ENCODE data around the gene ADI1. TPM values are rescaled to one million over a fixed set of nuclear protein-coding genes. Genes with fewer than 3 reads are reported as not detected.
"Not testable (repeated sequence)": the region's sequence is repeated elsewhere in the genome, so short reads cannot be mapped to it uniquely, and the experiment has no call there.

The ADI1 gene
- polyA plus RNA-seq, 1 donor: 63.2 TPM

DNA sequence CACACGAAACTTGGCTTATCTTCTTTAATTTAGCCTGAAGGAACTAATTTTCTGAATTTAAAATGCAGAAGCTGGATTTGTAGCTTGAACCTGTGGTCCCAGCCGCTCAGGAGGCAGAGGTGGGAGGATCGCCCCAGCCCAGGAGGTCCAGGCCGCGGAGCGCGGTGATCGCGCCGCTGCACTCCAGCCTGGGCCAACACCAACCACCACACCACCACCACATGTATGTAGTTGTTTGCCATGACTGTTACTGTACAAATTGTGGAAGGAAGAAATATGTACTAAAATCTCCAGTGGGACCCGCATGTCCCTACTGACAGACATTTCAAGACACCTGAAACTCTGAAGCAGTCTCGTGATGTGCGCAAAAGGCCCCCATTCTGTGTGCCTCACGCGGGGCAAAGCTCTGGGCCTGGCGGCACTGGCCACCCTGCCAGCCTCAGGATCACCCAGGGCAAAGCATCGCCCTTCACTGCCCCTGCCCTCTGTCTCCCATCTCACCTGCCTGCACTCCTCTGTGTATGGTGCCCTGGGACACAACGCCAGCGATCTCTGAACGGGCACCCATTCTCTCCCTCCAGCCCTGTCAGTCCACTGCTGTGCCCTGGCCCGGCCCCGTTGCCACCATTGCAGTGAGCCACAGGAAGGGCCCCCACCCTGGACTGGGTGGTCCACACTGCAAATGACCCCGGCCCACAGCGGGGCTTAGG, 10.1 kb upstream of the ADI1 start:
- no peak for DNase-seq (ENCODE audit: low read depth)

- DNase-seq (ENCODE audit: low read depth): no peak
Observed at GRCh38 chr2:3527886-3528785, 8.8 kb upstream of the ADI1 start.

GRCh38 chr2:3526871-3527270, 7.5 kb upstream of the ADI1 start:
- no peak for DNase-seq (ENCODE audit: low read depth)

DNA sequence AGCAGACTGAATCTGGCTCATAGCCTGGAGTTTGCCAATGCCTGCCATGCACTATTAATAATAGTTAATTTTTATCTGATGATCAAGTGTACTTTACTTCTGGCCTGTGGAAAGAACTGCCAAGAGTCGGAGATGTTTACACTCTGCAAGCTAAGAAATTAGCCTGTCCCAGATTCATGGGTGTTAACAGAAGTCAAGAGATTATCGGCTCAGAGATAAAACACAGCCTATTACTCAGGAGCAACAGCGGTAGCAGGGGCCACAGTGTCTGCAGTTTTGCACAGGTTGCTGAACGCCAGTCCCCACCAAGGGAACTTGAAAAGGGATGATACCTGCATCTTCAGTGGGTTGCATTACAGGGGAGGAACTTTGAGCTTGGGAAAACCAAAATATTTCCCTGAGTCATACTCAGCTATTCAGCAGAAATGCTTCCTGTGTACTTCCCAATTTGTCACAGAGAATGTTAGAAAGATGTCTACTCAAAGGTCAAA, 4.3 kb upstream of the ADI1 start:
- no peak for DNase-seq (ENCODE audit: low read depth)

GRCh38 chr2:3522961-3523421, 3.7 kb upstream of the ADI1 start:
- no peak for DNase-seq (ENCODE audit: low read depth)

DNA sequence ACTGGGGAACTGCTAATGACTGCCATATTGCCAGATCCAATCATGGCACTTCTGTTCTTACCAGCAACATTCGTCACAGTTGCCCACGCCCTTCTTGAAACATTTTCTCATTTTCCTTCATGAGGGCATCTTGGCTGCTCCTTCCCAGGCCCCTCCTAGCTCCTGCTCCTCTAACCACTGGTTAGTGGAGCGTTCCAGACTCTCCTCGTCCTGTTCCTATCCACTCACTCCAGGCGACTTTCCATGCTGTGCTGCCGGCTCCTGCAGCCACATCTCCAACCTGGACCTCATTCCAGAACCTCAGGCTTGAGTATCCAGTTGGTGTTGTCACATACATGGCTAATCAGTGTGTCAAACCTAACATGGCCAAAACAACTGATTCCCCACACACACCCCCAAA, 1.3 kb upstream of the ADI1 start:
- DNase-seq (ENCODE audit: low read depth): no peak

- peak; percentile 96 for DNase-seq (ENCODE audit: low read depth)
Observed at GRCh38 chr2:3518496-3519254, 656 bp downstream of the ADI1 start.

DNA sequence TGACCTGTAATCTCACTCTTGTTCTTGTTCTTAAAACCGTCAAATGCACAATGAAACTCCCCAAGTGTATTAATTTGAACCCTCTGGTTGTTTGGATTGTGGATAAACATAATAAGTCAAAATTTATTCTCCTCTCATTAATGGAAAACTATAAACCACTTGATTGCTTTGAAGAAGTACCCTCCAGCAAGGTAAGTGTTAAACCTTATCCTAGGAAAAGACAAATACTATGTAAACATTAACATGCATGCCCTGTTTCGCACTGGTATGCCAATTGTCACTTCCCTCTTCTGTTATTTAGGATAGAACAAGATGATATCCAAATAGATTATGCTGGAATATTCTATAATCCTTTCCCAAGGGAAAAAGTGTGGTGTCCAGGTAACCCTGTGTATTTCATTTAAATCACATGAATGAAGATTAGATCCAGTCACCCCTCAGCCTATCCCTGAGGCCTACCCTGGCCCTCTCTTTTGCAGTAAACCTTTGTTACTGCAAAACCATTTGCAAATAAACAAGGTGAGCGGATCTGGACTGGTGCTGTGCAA, 1.3 kb downstream of the ADI1 start:
- DNase-seq (ENCODE audit: low read depth): no peak

GRCh38 chr2:3516831-3517230, 2.5 kb downstream of the ADI1 start:
- no peak for DNase-seq (ENCODE audit: low read depth)

DNA sequence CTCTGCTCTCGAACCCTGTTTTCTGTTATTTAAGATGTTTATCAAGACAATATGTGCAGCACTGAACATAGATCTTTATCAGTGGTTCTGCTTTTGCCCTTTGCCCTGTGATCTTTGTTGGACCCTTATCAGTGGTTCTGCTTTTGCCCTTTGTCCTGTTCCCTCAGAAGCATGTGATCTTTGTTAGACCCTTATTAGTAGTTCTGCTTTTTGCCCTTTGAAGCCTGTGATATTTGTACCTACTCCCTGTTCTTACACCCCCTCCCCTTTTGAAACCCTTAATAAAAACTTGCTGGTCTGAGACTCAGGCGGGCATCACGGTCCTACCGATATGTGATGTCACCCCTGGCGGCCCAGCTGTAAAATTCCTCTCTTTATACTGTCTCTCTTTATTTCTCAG, 3.9 kb downstream of the ADI1 start:
- DNase-seq (ENCODE audit: low read depth): not testable (repeated sequence)

DNA sequence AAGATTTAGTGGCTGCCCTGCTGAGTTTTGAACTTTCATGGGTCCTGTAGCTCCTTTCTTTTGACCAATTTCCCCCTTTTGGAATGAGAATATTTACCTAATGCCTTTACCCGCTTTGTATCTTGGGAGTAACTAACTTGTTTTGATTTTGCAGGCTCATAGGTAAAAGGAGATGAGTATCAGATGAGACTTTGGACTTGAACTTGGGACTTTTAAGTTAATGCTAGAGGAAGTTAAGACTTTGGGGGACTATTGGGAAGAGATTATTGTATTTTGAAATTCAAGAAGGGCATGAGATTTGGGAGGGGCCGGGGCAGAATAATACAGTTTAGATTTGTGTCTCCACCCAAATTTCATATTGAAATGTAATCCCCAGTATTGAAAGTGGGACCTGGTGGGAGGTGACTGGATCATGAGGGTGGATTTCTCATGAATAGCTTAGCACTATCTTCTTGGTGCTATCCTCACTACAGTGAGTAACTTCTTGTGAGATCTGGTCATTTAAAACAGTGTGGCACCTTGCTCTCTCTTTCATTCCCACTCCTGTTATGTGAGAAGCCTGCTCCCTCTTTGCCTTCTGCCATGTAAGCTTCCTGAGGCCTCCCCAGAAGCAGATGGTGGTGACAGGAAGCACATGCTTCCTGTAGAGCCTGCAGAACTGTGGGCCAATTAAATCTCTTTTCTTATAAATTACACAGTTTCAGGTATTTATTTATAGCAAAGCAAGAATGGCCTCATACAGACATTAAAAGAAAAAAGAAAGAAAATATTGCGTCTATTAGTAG, 6.1 kb downstream of the ADI1 start:
- DNase-seq (ENCODE audit: low read depth): no peak

GRCh38 chr2:3512086-3512485, 7.2 kb downstream of the ADI1 start:
- no peak for DNase-seq (ENCODE audit: low read depth)

DNA sequence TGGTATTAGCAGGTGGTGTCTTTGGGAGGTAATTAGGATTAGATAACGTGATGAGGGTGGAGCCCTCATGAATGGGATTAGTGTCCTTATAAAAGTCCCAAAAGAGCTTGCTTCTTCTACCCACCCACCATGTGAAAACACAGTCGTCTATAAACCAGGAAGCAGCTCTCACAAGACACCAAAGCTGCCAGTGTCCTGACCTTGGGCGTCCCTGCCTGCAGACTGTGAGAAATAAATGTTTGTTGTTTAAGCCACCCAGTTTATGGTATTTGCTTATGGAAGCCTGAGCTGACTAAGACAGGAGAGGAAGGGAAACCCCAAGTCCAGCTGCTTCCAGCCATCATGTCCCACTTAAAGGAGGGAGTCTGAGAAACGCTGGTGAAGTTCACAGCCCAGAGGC, 13.6 kb downstream of the ADI1 start:
- no peak for DNase-seq (ENCODE audit: low read depth)

- no peak for DNase-seq (ENCODE audit: low read depth)
Observed at GRCh38 chr2:3504741-3505140, 14.6 kb downstream of the ADI1 start.

DNA sequence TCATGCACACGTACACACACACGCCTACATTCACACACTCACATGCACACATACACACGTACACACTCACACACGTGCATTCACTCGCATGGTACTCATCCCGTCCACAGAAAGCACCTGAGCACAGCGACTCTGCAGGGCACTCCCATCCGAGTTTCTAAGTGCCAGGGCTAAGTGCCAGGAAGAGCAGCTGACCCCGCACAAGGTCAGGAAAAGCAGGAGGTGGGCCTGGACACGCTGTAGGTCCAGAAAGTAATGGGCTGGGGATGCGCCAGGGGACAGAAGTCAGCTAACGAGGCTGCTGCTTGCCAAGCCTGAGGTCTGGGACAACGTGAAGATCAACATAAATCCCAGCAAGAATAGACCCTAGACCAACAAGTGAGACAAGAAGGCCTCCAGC, 15.8 kb downstream of the ADI1 start:
- no peak for DNase-seq (ENCODE audit: low read depth)

DNA sequence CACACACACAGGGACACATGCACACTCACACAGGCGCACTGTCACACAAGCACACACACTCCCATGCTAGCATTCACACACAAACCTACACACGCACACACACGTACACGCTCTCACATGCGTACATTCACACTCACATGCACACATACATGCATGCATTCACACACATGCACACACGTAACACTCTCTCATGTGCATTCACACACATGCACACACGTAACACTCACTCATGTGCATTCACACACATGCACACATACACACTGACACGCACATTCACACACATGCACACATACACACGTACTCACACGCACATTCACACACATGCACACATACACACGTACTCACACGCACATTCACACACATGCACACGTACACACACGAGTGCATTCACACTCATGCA, 16.3 kb downstream of the ADI1 start:
- DNase-seq (ENCODE audit: low read depth): no peak

GRCh38 chr2:3500326-3500899, 18.9 kb downstream of the ADI1 start:
- no peak for DNase-seq (ENCODE audit: low read depth)

- no peak for DNase-seq (ENCODE audit: low read depth)
Observed at GRCh38 chr2:3498783-3499394, 20.4 kb downstream of the ADI1 start.

DNA sequence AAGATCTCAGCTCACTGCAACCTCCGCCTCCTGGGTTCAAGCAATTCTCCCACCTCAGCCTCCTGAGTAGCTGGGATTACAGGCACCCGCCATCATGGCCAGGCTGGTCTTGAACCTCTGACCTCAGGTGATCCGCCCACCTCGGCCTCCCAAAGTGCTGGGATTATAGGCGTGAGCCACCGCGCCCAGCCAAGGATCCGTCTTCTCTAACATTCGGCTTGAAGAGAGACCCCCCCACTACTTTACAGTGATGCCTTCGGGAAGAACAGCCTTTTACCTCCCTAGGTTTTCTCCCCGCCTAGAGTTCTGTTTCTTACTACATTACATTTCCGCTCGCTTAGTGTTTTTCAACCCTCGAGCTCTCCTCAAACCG, 22.6 kb downstream of the ADI1 start:
- not testable (repeated sequence) for DNase-seq (ENCODE audit: low read depth)

DNA sequence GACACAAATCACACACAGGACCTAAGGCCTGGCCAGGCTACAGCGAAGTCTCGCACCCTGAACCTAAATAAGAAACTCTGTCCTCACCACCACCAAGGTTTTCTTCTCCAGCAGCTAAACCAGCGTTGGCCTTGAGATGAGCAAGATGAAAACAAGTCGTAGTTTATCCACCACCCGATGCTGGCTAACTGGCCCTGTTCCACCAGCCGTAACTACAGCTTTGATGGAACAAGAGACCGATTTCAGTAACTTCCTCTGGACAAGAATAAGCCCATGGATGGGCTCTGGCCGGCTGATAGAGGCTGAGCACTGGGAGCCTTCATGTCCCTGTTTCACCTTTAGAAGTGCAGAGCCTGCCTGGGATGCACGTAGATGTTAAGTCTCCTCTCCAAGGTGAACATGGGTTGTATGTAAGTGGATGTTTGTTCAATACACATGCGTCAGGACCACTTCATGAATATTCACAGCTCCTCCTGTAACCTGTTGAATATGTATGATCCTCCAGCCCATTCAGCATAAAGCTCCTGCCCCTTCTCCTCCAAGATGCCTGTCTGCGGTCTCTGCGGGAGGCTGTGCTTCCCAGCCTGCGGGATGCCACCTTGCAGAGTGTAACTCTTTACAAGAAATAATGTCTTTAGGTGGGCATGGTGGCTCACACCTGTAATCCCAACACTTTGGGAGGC, 24.2 kb downstream of the ADI1 start:
- no peak for DNase-seq (ENCODE audit: low read depth)

Data from forelimb muscle (tissue), 1 donor.